Measurements from ENCODE around the gene RNF138.
"Not testable (repeated sequence)": the region's sequence is repeated elsewhere in the genome, so short reads cannot be mapped to it uniquely, and the experiment has no call there.

The RNF138 gene, protein sequence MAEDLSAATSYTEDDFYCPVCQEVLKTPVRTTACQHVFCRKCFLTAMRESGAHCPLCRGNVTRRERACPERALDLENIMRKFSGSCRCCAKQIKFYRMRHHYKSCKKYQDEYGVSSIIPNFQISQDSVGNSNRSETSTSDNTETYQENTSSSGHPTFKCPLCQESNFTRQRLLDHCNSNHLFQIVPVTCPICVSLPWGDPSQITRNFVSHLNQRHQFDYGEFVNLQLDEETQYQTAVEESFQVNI

GRCh38 chr18:32091724-32092421, at the start of gene RNF138:
TSS of gene RNF138 (plus strand) at chr18:32091874. CDS start at chr18:32092777, 903 bp downstream.
- peak; percentile 90 to 91 for DNase-seq

GRCh38 chr18:32042337-32042736, 49.3 kb upstream of the RNF138 start:
- no peak for DNase-seq

GRCh38 chr18:32048507-32049091, 43.1 kb upstream of the RNF138 start:
- DNase-seq: peak; percentile 19 to 33

DNA sequence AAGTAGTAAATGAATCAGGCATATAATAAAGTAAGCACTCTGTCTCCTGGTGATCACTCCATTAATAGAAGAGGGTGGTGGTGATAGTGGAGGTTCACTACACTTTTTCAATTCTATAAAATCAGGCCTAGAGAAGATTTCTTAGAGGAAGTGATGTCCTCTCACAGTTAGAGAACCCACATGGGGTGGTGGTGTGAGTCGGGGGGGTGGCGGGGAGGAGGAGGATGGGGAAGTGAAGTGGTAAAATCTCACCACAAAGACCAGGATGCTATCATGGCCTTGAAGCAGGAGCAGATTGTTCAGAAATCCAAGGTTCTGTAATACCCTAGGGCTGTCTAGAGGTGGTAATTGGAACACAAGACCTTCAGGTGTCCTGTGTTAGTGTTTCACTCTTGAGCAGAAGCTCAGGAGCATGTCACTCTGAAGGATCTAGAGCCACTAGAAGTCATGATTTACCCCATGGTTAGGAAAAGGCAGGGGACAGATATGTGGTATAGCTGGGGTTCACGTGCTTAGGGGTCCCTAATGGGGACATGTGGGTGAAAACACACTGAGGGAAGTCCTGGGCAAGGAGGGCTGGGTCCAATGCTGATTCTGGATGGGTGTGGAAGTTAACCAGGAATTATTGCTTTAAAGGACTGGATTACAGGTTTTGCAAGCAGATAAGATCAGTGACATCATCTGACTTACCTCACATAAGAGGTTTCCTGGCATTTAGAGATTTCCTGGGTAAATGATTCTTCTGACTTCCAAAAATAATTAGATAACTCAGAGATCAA, 42.1 kb upstream of the RNF138 start:
- peak; percentile 64 to 66 for DNase-seq

DNA sequence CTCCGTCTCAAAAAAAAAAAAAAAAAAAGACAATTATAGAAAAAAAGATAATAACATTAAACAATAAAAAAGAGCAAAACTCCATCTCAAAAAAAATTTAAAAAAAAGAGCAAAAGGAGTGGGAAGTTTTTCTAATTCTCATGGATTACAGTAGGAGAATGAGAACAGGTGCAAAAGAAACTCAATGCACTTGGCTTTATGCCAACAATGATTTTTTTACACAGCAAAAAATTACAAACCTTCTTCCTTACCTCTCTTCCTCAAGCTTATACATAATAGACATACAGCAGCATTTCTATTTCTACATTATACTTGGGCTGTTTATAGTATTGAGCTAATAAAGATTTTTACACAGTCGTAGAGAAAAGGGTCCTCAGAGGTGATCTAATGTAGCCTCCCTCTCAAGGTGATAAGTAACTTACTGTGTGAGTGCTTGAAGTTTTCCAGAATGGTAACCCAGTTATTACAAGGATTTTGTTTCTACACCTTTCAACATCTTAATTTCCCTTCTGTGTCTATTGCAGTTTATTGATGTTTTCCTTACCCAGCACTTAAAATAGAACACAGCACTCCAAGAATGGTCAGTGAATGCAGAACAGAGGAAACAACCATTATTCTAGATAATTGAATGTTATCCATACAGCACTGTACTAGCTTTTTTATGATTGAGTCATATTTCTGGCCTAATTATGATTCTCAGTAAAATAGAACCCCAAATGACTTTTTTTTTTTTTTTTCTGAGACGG, 34.9 kb upstream of the RNF138 start:
- no peak for DNase-seq

DNA sequence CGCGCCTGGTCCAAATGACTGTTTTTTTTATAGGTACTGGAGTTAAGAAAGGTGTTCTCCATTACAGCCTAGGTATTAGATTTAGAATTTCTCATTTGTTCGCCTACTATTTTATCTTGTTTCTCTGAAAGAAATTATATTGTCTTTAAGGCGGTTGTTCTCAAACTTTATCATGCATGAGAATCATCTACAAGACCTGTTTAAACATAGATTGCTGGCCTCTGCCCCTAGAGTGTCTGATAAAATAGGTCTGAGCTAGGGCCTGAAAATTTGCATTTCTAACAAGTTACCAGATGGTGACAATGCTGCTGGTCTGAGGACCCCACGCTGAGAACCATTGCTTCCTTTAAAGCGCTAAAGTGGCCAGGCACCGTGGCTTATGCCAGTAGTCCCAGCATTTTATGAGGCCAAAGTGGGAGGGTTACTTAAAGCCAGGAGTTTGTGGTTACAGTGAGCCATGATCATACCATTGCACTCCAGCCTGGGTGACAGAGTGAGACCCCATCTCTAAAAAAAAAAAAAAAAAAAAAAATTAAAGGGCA, 34.0 kb upstream of the RNF138 start:
- no peak for DNase-seq

GRCh38 chr18:32060026-32060425, 31.6 kb upstream of the RNF138 start:
- peak in 1 of 2 donors; percentile 24 for DNase-seq

DNA sequence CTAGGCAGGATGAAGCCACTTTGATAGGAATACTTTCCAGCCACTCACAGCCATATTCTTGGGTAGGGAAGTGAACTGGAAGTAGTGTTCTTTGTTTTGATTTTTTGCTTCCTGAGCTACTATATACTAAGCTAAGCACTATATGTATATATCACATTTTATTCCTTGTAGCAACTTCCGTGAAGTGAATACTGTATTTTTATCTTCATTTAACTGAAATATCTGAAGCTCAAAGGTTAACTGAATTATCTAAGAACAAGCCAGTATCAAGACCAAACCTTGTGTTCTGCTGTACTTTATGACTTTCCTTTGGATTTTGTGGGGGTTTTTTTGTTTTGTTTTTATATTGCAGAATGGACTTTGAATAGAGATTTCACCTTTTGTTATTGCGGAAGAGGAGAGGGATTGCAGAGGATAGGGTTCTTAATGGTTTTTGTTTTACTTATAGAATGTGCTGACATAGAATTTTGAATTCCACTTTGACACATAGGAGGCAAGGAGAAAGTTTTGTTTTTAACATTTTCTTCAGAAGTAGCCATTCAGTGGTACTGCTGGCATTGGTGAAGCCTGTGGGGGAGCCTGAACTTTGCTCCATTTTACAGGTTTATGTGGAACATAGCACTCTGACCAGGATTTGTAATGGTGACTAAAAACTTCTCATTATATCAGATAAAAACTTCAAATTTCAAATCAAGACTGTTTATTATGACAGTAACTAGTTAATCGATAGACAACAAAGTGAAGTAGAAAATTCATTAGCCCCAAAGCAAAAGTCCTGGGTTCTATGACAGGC, 24.1 kb upstream of the RNF138 start:
- DNase-seq: no peak

GRCh38 chr18:32072321-32072720, 19.4 kb upstream of the RNF138 start:
- peak; percentile 22 to 61 for DNase-seq

- no peak for DNase-seq
Measured at GRCh38 chr18:32074206-32074605, 17.5 kb upstream of the RNF138 start.

DNA sequence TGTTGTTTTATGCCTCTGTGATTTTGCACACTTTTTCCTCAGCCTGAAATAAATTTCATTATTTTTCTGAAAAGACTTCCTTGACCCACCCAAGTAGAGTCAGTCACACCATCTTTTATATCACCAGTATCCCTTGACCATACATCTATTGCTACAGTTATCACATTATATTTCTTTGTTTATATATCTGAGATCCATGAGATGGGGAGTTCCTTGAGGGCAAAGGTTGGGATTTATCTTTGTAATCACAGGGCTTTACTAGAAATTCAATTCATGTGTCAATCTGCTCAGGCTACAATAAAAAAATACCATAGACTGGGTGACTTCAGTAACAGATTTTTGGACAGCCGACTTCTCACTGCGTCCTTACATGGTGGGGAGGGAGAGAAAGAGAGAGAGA, 12.8 kb upstream of the RNF138 start:
- DNase-seq: no peak

DNA sequence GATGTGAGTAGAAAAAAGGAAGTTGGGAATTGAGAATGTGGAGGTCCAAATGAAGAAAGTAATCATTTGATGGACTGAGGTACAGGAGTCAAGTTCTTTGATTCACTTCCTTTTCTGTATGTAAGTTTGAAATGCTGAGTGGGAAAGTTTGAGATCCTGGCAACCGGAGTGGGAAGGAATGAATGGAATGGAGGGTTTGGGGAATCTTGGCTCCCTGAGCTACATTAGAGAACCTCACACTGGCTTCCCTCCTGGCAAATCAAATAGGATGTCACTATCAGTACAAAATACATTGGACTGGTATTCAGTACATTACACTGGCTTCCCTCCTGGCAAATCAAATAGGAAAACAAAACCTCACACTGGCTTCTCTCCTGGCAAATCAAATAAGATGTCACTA, 9.8 kb upstream of the RNF138 start:
- no peak for DNase-seq

- DNase-seq: no peak
Measured at GRCh38 chr18:32083781-32084180, 7.9 kb upstream of the RNF138 start.

DNA sequence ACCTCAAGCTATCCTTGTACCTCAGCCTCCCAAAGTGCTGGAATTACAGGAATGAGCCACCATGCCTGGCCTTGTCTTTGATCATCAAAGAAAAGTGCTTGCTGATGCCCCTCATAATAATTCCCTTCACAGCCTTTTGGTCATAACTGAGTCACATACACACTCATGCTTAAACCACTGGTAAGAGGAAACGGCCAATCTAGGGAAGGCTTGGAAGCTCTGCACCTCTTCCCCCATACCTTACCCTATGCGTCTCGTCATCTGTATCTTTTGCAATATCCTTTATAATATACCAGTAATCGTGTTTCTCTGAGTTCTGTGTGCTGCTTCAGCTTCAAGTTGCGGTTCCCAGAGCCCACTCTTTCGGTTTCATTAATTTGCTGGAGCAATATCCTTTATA, 4.8 kb upstream of the RNF138 start:
- DNase-seq: peak in 1 of 2 donors; percentile 25

GRCh38 chr18:32090831-32091230, 843 bp upstream of the RNF138 start:
- not testable (repeated sequence) for DNase-seq

DNA sequence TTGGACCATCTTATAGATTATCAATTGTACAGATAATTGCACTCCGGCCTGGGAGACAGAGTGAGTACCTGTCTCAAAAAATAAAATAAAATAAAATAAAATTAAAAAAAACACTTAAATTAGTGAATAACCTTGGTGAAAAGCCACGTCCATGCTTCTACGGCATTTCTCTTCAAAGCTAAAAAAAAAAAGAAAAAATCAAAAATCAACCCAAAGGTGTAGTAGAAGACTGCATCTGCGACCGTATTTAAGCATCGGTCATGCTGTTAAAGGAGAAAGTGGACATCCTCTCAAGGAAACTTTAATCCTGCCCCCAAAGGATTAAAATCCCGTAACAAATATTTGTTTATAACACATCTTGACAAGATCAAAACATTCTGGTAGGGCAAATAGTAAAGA, 350 bp upstream of the RNF138 start:
- DNase-seq: no peak

- DNase-seq: peak; percentile 99
Measured at GRCh38 chr18:32092422-32093101, 888 bp downstream of the RNF138 start.

DNA sequence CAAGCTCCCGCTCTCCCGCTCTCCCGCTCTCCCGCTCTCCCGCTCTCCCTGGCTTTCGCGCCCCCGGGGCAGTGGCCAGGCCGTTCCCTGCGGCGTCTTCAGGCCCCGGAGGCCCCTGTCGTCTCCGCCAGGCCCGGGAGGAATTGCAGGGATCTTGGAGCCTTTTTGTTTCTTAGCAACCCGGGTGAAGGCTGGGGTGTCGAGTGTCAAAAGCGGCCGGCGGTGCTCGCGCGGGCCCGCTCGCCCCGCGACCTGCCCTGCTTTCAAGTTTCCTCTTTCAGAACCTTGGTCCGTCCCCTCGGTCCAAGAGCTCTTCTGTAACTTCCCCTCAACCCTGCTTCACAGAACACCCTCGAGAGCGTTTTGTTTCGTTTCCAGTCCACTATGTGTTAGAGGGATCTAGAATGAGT, 1.4 kb downstream of the RNF138 start:
- DNase-seq: peak; percentile 75

GRCh38 chr18:32093523-32093922, 1.8 kb downstream of the RNF138 start:
- peak in 1 of 2 donors; percentile 12 for DNase-seq

GRCh38 chr18:32095192-32095899, 3.7 kb downstream of the RNF138 start:
- DNase-seq: no peak
